SKM-1 treated with dmso at 0.1 percent for 144 hours (cell line): ENCODE measurements around the gene CAMTA1.

Experiments used
- DNase-seq: peaks from one replicate; lab custom pipeline; 2025; ENCODE audit not compliant: unreplicated experiment; lab: John Stamatoyannopoulos, UW

Gene CAMTA1

GRCh38 chr1:7269525-7269924, 484.3 kb downstream of the CAMTA1 start:
- no peak for DNase-seq

DNA sequence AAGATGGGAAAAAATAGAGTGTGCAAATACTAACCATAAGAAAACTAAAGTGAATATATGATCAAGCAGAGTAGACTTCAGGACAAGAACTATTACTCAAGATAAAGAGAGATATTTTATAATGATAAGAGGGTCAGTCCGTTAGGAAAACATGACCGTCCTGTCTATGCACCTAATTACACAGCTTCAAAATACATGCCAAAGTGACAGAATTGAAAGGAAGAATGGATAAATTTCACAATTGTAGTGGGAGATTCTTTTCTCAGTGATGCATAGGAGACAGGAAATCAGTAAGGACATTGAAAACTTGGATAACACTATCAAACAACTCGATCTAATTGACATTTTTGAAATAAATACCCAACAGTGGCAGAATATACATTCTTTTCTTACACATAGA, 489.0 kb downstream of the CAMTA1 start:
- no peak for DNase-seq

GRCh38 chr1:7278045-7278444, 492.8 kb downstream of the CAMTA1 start:
- no peak for DNase-seq

DNA sequence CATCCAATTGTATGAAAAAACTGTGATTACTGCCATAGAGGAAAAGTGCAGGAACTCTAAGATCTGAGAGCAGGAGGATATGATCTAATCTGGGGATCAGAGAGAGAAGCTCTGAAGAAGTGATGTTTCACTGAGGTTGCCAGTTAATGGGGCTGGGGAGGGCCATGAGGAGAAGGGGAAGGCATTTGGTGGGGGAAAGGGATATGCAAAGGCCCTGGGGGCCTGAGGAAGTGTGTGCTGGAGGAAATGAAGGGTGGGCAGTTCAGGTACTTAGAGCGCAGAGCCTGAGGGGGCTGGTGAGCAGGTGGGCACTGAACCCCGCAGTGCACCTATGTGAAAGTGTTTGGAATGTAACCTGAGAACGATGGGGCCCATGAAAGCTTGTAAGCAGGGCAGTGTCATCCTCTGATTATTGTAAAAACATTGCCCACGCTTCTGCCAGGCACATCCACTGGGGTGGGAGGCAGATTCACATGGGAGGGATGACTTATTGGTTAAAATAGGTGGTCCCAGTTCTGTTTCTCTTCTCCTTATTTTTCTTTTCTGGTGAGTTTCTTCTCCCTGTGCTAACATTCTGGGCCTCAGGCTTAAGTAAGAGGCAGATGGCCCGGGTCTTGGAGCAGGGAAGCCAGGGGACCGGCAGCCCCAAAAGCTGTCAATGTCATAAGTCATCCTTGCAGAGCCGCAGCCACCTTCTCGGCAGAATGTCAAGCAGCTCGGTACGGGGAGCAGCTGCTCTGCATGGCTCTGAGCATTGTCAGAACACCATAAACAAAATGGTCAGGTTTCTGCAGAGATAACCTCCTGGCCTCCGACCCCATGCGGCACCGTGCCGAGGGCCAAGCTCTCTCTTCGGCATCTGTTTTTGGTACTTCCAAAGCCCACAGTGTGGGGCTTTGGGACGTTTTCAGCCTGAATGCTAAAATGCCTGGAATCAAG, 493.8 kb downstream of the CAMTA1 start:
- no peak for DNase-seq

- DNase-seq, result no peak
These were observed 494.5 kb downstream of the CAMTA1 start for GRCh38 chr1:7279769-7280168.

GRCh38 chr1:7280347-7280960, 495.2 kb downstream of the CAMTA1 start:
- no peak for DNase-seq

GRCh38 chr1:7281821-7282220, 496.6 kb downstream of the CAMTA1 start:
- no peak for DNase-seq

GRCh38 chr1:7284839-7285435, 499.7 kb downstream of the CAMTA1 start:
- no peak for DNase-seq

GRCh38 chr1:7285856-7286454, 500.7 kb downstream of the CAMTA1 start:
- DNase-seq, result no peak

DNA sequence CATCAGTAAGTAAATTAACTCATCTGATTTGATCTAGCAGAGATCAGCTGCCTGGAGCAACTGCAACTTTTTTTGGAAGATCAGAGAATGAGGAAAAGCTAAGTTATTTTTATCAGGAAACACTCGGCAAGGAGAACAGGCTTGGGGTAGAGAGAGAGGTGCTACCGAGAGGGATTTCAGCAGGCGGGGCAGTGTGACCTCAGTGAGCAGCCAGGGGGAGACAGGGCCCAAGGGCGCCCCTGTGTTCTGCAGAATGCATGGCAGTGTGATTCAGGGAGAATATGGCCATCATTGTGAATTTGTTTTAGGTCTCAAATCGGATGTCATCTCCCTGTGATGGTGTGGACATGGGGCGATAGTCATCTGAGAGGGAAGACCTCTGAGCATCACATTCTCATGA, 501.8 kb downstream of the CAMTA1 start:
- no peak for DNase-seq

DNA sequence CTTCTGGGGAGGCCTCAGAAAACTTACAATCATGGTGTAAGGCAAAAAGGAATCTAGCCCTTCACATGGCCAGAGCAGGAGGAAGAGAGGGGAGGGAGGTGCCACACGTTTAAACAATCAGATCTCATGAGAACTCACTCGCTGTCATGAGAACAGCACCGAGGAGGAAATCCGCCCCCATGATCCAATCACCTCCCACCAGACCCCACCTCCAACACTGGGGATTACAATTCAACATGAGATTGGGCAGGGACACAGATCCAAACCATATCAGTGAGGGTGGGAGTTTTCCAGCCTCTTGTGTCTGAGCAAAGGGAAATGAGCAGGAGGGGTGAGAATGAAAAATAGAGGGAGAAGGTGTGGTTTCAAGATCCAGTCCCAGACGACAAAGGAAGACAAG, 503.7 kb downstream of the CAMTA1 start:
- DNase-seq, result no peak

- DNase-seq, result no peak
These were observed 504.4 kb downstream of the CAMTA1 start for GRCh38 chr1:7289694-7290093.

DNA sequence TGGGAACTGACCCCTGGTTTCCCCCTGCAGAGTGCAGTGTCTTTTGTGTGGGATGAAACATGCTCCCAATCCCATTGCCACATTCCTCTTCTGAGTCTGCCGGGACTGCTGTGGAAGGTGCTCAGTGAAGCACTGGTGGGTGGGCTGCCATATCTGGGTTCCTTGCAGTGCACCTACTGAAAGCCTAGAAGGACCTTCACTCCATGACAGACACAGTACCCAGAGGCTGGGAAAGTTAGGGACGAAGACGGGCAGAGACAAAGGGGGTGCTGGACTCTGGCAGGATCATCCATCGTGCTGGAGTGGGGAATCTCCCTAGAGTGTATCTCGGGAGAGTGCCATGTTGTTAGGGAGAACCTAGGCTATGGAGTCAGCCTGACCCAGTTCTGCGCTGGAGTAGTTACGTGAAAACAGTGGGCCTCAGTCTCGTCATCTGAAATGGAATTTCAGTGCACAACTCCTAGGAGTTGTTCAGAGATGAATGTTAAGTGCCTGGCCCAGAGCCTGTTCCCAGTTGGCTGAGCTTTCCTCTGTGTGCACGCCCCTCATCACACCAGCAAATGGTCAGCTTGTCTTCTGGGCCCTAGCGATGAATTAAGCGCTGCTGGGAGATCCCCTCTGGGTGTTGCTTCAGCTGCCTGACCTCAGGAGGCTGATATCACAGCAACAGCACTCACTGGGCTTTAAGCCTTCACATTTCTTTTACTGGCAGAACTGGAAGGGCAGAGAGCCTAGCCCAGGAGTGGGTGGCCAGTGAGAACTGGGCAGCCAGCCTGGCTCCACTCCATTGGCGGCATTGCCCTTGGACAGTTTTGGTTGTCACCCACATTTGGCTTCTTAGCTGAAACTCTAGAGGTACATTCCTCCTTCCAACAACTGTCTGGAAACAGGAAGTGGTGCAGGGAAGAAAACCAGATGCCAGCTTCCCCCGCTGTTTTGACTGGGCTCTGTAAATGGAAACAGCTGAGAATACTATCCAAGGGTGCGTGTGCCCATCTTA, 506.0 kb downstream of the CAMTA1 start:
- DNase-seq, result no peak

DNA sequence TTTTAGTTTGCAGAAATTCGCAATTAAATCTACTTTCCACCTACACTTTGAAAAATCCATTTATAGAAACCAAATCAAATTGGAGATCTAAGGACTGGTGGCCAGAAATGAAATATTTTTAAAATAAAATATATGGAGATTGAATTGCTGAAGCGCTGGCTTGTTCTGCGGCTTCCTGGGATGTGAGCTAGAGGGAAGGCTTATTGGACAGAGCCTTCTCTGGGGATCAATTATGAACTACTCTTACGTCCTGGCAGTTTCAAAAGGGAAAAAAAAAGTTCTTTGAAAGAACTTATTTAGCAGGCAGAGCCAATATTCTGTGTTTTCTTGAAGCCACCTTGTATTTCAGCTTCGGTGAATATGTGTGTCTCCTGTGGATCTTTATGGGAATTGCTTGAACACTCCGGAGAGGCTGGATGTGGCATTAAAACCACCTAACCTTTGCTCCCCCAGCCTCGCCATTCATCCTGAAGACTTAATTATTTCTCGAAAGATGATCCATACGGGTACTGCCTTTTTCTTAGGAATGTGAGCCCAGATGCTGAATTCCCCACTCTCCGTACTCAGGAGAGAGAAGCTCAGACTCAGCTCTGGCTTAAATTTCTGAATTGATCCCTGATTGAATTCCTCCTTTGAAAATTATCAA, 506.9 kb downstream of the CAMTA1 start:
- no peak for DNase-seq

DNA sequence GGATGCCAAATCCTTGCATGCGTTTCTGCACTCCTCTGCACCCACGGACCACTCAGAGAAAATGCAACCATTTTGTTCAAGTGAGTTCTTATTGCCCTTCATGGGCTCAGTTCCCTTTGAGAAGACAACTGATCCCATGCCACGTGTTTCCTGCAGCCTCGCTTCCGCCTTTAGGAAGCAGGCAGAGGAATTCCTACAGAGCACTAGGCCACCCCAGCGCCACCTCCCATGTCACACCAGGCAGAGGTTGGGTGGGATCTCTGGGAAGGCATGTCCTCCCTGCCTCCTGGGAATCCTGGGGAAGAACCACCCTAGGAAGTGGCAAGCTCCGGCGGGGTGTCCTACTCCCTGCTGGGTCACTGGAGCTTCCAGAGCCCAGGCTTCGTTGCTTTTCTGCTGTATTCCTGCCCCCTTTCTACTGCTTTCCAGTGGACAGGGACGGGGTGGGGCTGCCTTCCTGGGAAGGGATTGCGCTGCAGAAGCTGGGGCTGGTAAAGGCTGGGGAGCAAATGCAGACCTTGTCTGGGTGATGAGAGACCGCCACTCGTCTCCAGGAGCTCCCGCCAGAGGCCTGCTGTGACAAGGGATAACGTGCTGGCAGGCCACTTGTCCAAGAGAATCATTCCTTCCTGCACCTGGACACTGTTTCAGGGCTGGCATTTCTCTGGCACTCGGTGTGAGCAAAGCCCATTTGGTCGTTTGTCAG, 507.6 kb downstream of the CAMTA1 start:
- no peak for DNase-seq

DNA sequence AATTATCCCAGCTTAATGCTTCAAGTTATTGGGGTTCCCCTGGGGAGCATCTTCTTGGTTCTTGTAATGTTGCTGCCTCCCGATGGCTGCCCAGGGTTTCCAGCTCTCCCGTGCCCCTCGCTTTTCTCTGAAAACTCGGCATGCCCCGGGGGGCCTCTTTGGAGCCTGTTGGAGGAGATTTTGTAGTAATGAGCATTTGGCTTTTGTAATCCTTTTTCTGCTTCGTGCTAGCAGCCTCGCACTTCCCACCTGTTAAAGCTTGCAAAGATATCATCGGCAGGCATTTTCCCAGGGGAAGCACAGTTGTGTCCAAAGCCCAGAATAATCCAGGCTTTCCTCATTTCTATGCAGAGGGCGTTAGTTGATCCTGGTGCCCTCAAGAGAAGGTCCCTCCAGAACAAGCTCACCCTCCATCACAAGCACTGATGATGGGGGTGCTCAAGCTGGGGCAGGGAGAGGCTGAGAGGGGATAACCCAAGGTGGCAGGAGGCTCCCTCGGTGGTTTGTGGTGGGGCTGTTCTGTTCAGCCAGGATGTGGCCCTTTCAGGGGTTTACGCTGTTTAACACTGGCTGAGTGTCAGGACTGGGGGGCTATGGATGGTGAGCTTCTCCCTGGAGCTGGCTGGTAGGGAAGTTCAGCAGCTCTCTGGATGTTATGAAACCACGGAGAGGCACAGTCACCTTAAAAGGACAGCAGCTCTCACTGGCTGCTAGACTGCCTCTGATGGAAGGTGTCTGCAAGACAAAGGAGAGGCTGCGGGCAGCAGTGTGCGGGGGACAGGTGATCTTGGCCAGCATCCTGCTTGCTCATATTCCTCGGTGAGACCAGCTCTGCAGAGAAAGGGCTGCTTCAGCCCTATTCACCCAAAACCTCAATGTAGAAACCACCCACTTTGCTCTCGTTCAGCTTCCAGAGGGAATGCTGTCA, 508.7 kb downstream of the CAMTA1 start:
- DNase-seq, result no peak

DNA sequence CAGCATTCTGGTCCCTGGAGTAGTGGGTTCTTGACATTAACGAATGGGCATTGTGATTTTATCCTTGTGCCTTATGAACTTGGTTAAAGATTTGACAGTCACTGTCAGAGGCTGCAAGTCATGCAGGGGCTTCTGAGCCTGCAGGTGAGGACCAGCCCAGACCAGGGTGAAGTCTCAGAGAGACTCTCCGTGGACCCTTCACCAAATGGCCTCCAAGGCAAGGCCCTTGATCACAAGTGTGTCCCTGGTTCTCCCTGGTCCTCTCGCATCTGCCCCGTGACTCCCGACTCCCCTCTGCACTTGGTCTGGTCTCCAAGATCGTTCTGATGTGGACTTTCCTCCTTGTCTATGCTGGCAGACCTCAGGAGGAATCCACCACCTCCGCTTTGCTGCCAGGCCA, 509.4 kb downstream of the CAMTA1 start:
- no peak for DNase-seq

DNA sequence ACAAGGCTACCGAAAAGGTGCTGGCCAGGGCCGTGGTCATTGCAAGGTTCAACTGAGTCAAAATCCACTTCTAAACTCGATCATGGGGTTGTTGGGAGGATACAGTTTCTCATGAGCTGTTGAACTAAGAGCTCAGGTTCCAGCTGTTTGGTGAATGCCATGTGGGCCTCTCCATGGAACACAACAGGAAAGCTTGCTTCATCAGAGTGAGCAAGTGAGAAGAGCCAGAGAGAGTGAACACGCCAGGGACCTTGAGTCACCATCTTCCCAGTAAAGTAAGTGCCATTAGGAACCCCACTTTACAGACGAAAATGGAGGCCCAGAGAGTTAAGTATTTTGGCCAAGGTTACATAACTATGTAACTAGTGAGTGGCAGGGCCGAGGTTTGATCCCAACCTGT, 510.7 kb downstream of the CAMTA1 start:
- no peak for DNase-seq
